Cardiac muscle cell (in vitro differentiated cells and primary cell): Measurements from ENCODE around the gene DIDO1. TPM values are rescaled to one million over a fixed set of nuclear protein-coding genes. Genes with fewer than 3 reads are reported as not detected.
"Not testable (repeated sequence)": the region's sequence is repeated elsewhere in the genome, so short reads cannot be mapped to it uniquely, and the experiment has no call there.

ENCODE experiments used
- DNase-seq, 2 donors: peaks; one replicate each; pipeline versions ENCODE4 v3.0.0 to v3.0.0-alpha.2; 2010 to 2017; ENCODE audit warnings: low read depth in 1 of 2, low spot score in 1 of 2
- H3K27ac ChIP-seq: fragments of 200-600 bp; sonication (generic); 2 replicates; pipeline ENCODE4 v1.5.1; 2016
- H3K27me3 ChIP-seq: fragments of 200-600 bp; sonication (generic); 2 replicates; pipeline ENCODE4 v1.6.0; 2016; ENCODE audit warnings: control low read depth
- H3K36me3 ChIP-seq: fragments of 200-600 bp; sonication (generic); 2 replicates; pipeline ENCODE4 v1.5.1; 2016; ENCODE audit warnings: control low read depth
- H3K4me1 ChIP-seq: fragments of 200-600 bp; sonication (generic); 2 replicates; pipeline ENCODE4 v1.8.1; 2017; ENCODE audit warnings: low read depth, mild to moderate bottlenecking, mixed run types
- H3K4me3 ChIP-seq: fragments of 200-600 bp; sonication (generic); 2 replicates; pipeline ENCODE4 v1.5.1; 2016; ENCODE audit warnings: mild to moderate bottlenecking
- H3K9me3 ChIP-seq: fragments of 200-600 bp; sonication (generic); 2 replicates; pipeline ENCODE4 v1.5.1; 2017; ENCODE audit warnings: low read depth, mild to moderate bottlenecking, control low read depth
- CTCF ChIP-seq: IDR thresholded peaks from 2 replicates; pipeline ENCODE4 v1.5.1; 2012; ENCODE audit warnings: low read depth, mild to moderate bottlenecking, low read length
- polyA plus RNA-seq: library from polyadenylated mRNA; unstranded; fragments of >200 nt; fragmentation: Nextera tagmentation; extraction: Ambion mirVana; gene quantifications from 2 replicates; pipeline ENCODE4 v1.2.1, GENCODE V29; 2016
- total RNA-seq: library from RNA; depleted of rRNA; stranded (reverse); fragments of >200 nt; gene quantifications from 2 replicates; pipeline ENCODE4 v1.2.3, GENCODE V29; 2016

DIDO1 gene
- total and polyA plus RNA-seq, 2 experiments from 2014 or later: 28.3 to 69.2 TPM

DNA sequence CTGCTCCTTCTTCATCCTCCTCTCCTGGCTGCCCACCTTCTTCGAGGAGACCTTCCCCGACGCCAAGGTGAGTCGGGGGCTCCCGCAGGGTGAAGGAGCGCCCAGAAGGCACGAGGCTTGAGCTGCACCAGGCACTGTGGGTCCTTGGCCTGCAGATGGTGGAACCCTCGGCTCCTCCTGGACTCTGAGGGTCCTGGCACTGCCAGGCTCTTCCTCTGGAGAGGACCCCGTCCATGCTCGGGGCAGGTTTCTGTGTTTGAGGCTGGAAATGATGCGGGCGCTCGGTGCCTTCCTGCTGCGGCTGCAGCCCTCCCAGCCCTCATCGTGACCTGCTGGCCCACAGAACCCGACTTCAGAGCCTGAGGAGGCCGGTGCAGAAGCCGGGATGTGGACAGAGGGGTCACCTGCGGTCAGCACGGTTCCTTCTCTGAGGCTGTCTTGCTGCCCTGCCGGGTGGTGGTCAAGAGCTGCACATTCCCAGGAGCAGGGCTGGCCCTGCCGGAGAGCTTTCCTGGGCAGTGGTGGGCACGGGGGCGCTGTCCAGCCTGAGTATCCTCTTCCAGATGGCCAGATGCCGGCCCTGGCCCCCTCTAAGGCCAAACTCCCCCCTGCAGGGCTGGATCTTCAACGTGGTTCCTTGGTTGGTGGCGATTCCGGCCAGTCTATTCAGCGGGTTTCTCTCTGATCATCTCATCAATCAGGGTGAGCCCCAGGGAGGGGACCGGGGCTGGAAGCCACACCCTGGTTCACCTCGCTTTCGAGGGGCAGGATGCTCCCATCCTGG, 37.5 kb upstream of the DIDO1 start:
- H3K27ac ChIP-seq: no peak overlapping the region
- no peak for DNase-seq
- H3K4me1 ChIP-seq: no peaks in the 10 kb centered on the region
- H3K36me3 ChIP-seq: no peaks in the 10 kb centered on the region
- H3K27me3 ChIP-seq: no peaks in the 10 kb centered on the region
- TF ChIP-seq CTCF: no peak
- no peak overlapping the region for H3K4me3 ChIP-seq
- no peaks in the 10 kb centered on the region for H3K9me3 ChIP-seq

DNA sequence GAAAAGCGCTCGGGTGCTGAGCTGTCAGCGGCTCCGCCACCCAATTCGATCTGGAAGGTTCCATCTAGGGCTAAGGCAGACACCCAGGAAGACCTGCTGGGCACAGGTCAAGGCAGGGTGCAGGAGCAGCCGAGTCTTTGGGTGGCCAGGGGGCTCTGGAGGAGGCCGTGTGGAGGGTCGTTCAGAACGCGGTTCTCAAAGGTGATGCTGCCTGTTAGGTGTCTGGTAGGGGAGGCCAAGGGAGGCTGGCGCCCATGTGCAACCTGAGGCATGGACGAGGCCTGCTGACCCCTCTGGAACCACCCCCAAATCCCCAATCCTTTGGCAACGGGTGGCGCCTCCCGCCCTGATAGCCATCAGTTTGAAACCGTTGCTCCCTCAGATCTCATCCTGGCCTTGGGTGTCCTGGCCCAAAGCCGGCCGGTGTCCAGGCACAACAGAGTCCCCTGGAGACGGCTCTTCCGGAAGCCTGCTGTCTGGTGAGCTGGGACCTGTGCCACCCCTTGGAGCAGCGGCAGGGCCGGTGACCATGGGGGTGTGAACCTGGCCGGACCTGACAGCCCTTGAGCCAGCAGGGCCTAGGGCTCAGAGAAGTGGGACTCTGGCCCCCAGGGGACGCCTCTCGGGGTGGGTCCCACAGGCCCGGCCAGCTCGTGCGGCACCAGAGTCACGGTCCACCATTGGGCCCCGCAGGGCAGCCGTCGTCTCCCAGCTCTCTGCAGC, 36.7 kb upstream of the DIDO1 start:
- H3K36me3 ChIP-seq: no peaks in the 10 kb centered on the region
- no peaks in the 10 kb centered on the region for H3K9me3 ChIP-seq
- H3K4me1 ChIP-seq: no peaks in the 10 kb centered on the region
- TF ChIP-seq CTCF: no peak
- no peak for DNase-seq
- H3K27ac ChIP-seq: no peak overlapping the region
- no peak overlapping the region for H3K4me3 ChIP-seq
- no peaks in the 10 kb centered on the region for H3K27me3 ChIP-seq

- Histone ChIP-seq H3K36me3 (no peaks in the 10 kb centered on the region), H3K9me3 (no peaks in the 10 kb centered on the region), H3K4me1 (no peaks in the 10 kb centered on the region), H3K27me3 (no peaks in the 10 kb centered on the region), H3K4me3 (no peak overlapping the region), H3K27ac (no peak overlapping the region)
- no peak for DNase-seq
- TF ChIP-seq CTCF: no peak
Measured at GRCh38 chr20:62962221-62962879, 36.0 kb upstream of the DIDO1 start.

DNA sequence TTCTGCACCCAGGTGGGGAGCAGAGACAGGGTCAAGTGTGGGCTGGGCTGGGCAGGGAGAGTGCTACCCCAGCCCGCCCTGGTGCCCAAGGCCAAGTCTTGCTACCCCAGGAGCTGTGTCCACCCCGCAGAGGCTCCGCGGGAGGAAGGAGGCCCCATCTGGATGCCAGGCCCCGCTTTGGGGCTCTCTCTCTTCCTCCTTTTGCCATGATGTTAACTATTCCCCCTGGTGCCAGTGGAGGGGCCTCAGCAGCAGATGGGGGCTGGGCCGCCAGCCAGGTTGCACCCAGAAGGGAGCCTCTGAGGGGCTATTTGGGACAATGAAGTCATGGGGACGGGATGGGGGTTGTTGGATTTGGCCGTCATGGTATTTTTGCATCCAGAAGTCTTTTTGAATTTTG, 35.5 kb upstream of the DIDO1 start:
- no peak for TF ChIP-seq CTCF
- Histone ChIP-seq H3K27me3 (no peaks in the 10 kb centered on the region), H3K4me1 (no peaks in the 10 kb centered on the region), H3K36me3 (no peaks in the 10 kb centered on the region), H3K27ac (peak overlapping the region; percentile 44), H3K9me3 (no peaks in the 10 kb centered on the region), H3K4me3 (no peak overlapping the region)
- no peak for DNase-seq

DNA sequence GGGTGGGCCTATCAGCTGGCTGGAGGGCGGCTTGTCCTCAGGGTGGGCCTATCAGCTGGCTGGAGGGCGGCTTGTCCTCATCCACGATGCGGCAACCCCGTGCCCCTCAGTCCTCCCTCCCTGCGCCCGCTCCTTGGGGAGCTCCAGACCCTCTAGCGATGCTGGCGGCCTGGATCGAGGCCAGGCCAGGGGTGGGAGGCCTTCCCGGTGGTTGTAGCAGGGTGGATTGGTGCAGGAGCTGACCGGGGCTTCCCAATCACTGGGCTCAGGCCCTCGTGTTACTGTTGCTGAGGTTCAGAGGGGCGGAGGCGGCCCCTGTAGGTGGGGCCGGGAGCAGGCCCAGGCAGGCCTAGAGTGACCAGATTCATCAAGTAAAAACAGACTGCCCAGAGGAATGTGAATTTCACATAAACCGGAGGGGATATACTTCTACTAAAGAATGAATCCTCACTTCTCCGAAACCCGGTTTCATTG, 35.0 kb upstream of the DIDO1 start:
- Histone ChIP-seq H3K4me1 (no peaks in the 10 kb centered on the region), H3K36me3 (no peaks in the 10 kb centered on the region), H3K9me3 (no peaks in the 10 kb centered on the region), H3K4me3 (no peak overlapping the region), H3K27me3 (no peaks in the 10 kb centered on the region), H3K27ac (peak overlapping the region; percentile 44)
- TF ChIP-seq CTCF: no peak
- peak in 1 of 2 donors; percentile 69 for DNase-seq

- not testable (repeated sequence) for H3K27ac ChIP-seq, H3K4me3 ChIP-seq, H3K4me1 ChIP-seq, H3K9me3 ChIP-seq, H3K27me3 ChIP-seq, H3K36me3 ChIP-seq
- peak in 1 of 2 donors; percentile 49 for DNase-seq
Measured at GRCh38 chr20:62960446-62961309, 34.4 kb upstream of the DIDO1 start.
